ENCODE measurements around the gene RNMT. TPM values are rescaled to one million over a fixed set of nuclear protein-coding genes. Genes with fewer than 3 reads are reported as not detected.
A peak's percentile ranks its signal among the peaks of the same experiment; 100 is the strongest.

RNMT gene
- total RNA-seq, 1 donor from 2014 or later: 36.6 TPM

DNA sequence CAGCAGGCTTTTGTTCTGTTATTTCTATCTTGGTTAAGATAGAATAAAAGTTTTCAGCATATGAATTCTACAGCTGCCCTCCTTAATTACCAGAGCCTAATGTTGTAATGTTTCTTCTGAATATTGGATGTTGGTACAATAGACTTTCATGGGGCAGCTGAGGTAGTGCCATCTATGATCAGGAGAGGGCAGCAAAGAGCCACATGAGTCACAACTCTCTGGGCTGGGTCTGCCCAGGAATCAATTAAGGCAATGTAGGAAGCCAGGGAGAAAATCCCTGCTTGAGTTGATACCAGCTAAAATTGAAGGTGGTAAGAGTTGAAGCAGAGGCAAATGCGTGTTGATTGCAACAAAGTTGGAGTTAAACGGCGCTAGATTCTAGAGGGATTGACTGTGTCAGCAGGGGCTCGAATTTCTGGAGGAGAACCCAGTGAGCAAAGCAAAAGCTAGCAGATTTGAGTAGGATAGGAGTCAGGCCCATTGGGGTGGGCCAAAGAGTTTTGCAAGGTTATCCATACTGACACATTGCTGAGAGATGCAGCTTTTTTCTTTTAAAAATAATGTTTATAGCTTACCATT is 86.9 kb downstream of the RNMT start:
- DNase-seq: peak; percentile 83

Other genes starting within 250 kb of the RNMT start
- 31.7 and 34.8 TPM in 2 replicates for gene FAM210A, start 115 bp upstream of the RNMT start, total RNA-seq
- not detected in 2 replicates for gene MC5R, start 97.5 kb downstream of the RNMT start, total RNA-seq
- gene MC2R, start 188.9 kb downstream of the RNMT start, total RNA-seq: not detected in 2 replicates

Measured in dermis blood vessel endothelial cell (primary cell).